Endodermal cell (in vitro differentiated cells): ENCODE measurements around the gene BORCS8. TPM values are rescaled to one million over a fixed set of nuclear protein-coding genes. Genes with fewer than 3 reads are reported as not detected.
"Not testable (repeated sequence)": the region's sequence is repeated elsewhere in the genome, so short reads cannot be mapped to it uniquely, and the experiment has no call there.

Source experiments
- DNase-seq: peaks from one replicate; pipeline ENCODE4 v3.0.0-alpha.2; 2017
- H3K27ac ChIP-seq: 2 replicates; pipeline ENCODE4 v1.5.1; 2013; ENCODE audit warnings: mild to moderate bottlenecking, low read depth, low read length, moderate library complexity
- H3K27me3 ChIP-seq: 2 replicates; pipeline ENCODE4 v1.6.1; 2013; ENCODE audit warnings: mild to moderate bottlenecking, low read length, moderate library complexity; ENCODE audit not compliant: insufficient read depth, control insufficient read depth, poor library complexity, severe bottlenecking
- H3K36me3 ChIP-seq: 2 replicates; pipeline ENCODE4 v1.7.0; 2013; ENCODE audit warnings: mild to moderate bottlenecking, low read length, moderate library complexity; ENCODE audit not compliant: control insufficient read depth, insufficient read depth
- H3K4me1 ChIP-seq: one replicate; pipeline ENCODE4 v1.7.0; 2013; ENCODE audit warnings: low read length; ENCODE audit not compliant: control insufficient read depth, insufficient read depth
- H3K4me3 ChIP-seq: 2 replicates; pipeline ENCODE4 v1.5.1; 2013; ENCODE audit warnings: mild to moderate bottlenecking, low read length, moderate library complexity
- H3K9ac ChIP-seq: 2 replicates; pipeline ENCODE4 v1.6.1; 2013; ENCODE audit warnings: mild to moderate bottlenecking, low read length, moderate library complexity; ENCODE audit not compliant: poor library complexity, severe bottlenecking; ENCODE audit errors: extremely low read depth
- H3K9me3 ChIP-seq: 2 replicates; pipeline ENCODE4 v1.6.1; 2013; ENCODE audit warnings: mild to moderate bottlenecking, low read length, moderate library complexity; ENCODE audit not compliant: control insufficient read depth
- H3K27ac Mint-ChIP-seq: 2 replicates; pipeline ENCODE4 v1.8.0; 2020; ENCODE audit warnings: mixed read lengths
- H3K27me3 Mint-ChIP-seq: 2 replicates; pipeline ENCODE4 v1.8.0; 2021; ENCODE audit warnings: mild to moderate bottlenecking, mixed read lengths; ENCODE audit not compliant: insufficient read depth
- H3K36me3 Mint-ChIP-seq: 2 replicates; pipeline ENCODE4 v1.8.0; 2020; ENCODE audit warnings: low read depth, mixed read lengths
- H3K4me1 Mint-ChIP-seq: 2 replicates; pipeline ENCODE4 v1.8.0; 2020; ENCODE audit warnings: mixed read lengths
- H3K4me3 Mint-ChIP-seq: 2 replicates; pipeline ENCODE4 v1.8.0; 2020; ENCODE audit warnings: mild to moderate bottlenecking, moderate library complexity, mixed read lengths
- H3K9me3 Mint-ChIP-seq: 2 replicates; pipeline ENCODE4 v1.8.0; 2020; ENCODE audit warnings: mild to moderate bottlenecking, mixed read lengths
- CTCF ChIP-seq: fragments of 200-600 bp; sonication (generic); conservative IDR thresholded peaks from 2 replicates; pipeline ENCODE4 v1.5.0; 2021; ENCODE audit warnings: antibody characterized with exemption, mild to moderate bottlenecking
- WGBS, 2 experiments: methylation state at CpG; one replicate each; pipeline versions ENCODE4 v1.1.5 to v1.1.7; 2013; ENCODE audit warnings: missing lambda C conversion rate in 2 of 2, mixed read lengths in 1 of 2; ENCODE audit not compliant: insufficient coverage in 1 of 2, insufficient read length in 1 of 2; 5-methylcytosine and 5-hydroxymethylcytosine counted together
- total RNA-seq, 2 donors: library from RNA; stranded (reverse); fragmentation: NEBNext Ultra II Directional in 1 of 2; extraction: Animal tissue kit (Norgen Biotek cat#: 25700) in 1 of 2; gene quantifications; 2 replicates in 1 of 2; 3 replicates in 1 of 2; pipeline ENCODE4 v1.2.1, GENCODE V29; 2021

The BORCS8 gene
- total RNA-seq, 2 donors from 2014 or later, result 22.6 to 34.3 TPM

GRCh38 chr19:19223060-19223459 is 31.1 kb upstream of the BORCS8 start:
- no peak for DNase-seq
- no peaks in the 10 kb centered on the region for H3K36me3 Mint-ChIP-seq
- no peak overlapping the region for H3K4me3 Mint-ChIP-seq
- no peak overlapping the region for H3K27ac ChIP-seq
- H3K9me3 ChIP-seq, result no peaks in the 10 kb centered on the region
- no peaks in the 10 kb centered on the region for H3K9me3 Mint-ChIP-seq
- no peak overlapping the region for H3K4me3 ChIP-seq
- peaks cover 43% of the 10 kb centered on the region for H3K27me3 ChIP-seq
- no peak overlapping the region for H3K9ac ChIP-seq
- no peak for TF ChIP-seq CTCF
- WGBS, 2 experiments, result 83 to 90% methylated on average over 2 of the region's 5 CpGs
- H3K27me3 Mint-ChIP-seq, result peaks cover 51% of the 10 kb centered on the region
- H3K27ac Mint-ChIP-seq, result no peak overlapping the region
- H3K4me1 ChIP-seq, result no peaks in the 10 kb centered on the region
- H3K36me3 ChIP-seq, result no peaks in the 10 kb centered on the region
- no peaks in the 10 kb centered on the region for H3K4me1 Mint-ChIP-seq

GRCh38 chr19:19221000-19221399 is 29.0 kb upstream of the BORCS8 start:
- not testable (repeated sequence) for H3K9me3 ChIP-seq, H3K4me1 Mint-ChIP-seq, H3K36me3 ChIP-seq, H3K4me3 ChIP-seq, H3K27ac Mint-ChIP-seq, H3K9ac ChIP-seq, H3K9me3 Mint-ChIP-seq, H3K36me3 Mint-ChIP-seq, H3K4me3 Mint-ChIP-seq, DNase-seq, H3K27ac ChIP-seq, H3K4me1 ChIP-seq
- 84 to 89% methylated on average over 8 of the region's 8 CpGs for WGBS, 2 experiments
- H3K27me3 ChIP-seq, result peaks cover 26% of the 10 kb centered on the region
- peaks cover 48% of the 10 kb centered on the region for H3K27me3 Mint-ChIP-seq

GRCh38 chr19:19218911-19219310 is 27.0 kb upstream of the BORCS8 start:
- Histone ChIP-seq H3K36me3 (no peaks in the 10 kb centered on the region), H3K4me1 (no peaks in the 10 kb centered on the region), H3K9me3 (no peaks in the 10 kb centered on the region), H3K27me3 (peaks cover 20% of the 10 kb centered on the region), H3K4me3 (no peak overlapping the region), H3K9ac (no peak overlapping the region), H3K27ac (no peak overlapping the region)
- Mint-ChIP-seq H3K36me3 (no peaks in the 10 kb centered on the region), H3K4me3 (no peak overlapping the region), H3K27me3 (peaks cover 49% of the 10 kb centered on the region), H3K4me1 (no peaks in the 10 kb centered on the region), H3K9me3 (no peaks in the 10 kb centered on the region), H3K27ac (no peak overlapping the region)
- no peak for TF ChIP-seq CTCF
- 83 to 90% methylated on average over 16 to 21 of the region's 21 CpGs for WGBS, 2 experiments
- DNase-seq, result no peak

- Histone ChIP-seq H3K4me3 (no peak overlapping the region), H3K27me3 (peaks cover 33% of the 10 kb centered on the region), H3K4me1 (no peaks in the 10 kb centered on the region), H3K9me3 (no peaks in the 10 kb centered on the region), H3K9ac (no peak overlapping the region), H3K27ac (no peak overlapping the region), H3K36me3 (no peaks in the 10 kb centered on the region)
- peak; percentile 66 for TF ChIP-seq CTCF
- WGBS, 2 experiments, result 42 to 49% methylated on average over 4 of the region's 4 CpGs
- no peaks in the 10 kb centered on the region for H3K9me3 Mint-ChIP-seq
- H3K4me1 Mint-ChIP-seq, result no peaks in the 10 kb centered on the region
- H3K27ac Mint-ChIP-seq, result no peak overlapping the region
- H3K4me3 Mint-ChIP-seq, result no peak overlapping the region
- H3K27me3 Mint-ChIP-seq, result peaks cover 52% of the 10 kb centered on the region
- no peaks in the 10 kb centered on the region for H3K36me3 Mint-ChIP-seq
- no peak for DNase-seq
Measured at GRCh38 chr19:19217099-19217498, 25.1 kb upstream of the BORCS8 start.
